ENCODE data around the gene MRFAP1L1. TPM values are rescaled to one million over a fixed set of nuclear protein-coding genes. Genes with fewer than 3 reads are reported as not detected.
"Not testable (repeated sequence)": the region's sequence is repeated elsewhere in the genome, so short reads cannot be mapped to it uniquely, and the experiment has no call there.

Gene MRFAP1L1
- 56.0 TPM for total RNA-seq
- polyA plus RNA-seq = 73.1 TPM

GRCh38 chr4:6709230-6710114, at the start of gene MRFAP1L1:
TSS of gene MRFAP1L1 (minus strand) at chr4:6709865. CDS start at chr4:6709629, 236 bp downstream.
- Histone ChIP-seq H3K4me1 (ENCODE audit: insufficient read depth) (peaks cover 2% of the 10 kb centered on the region), H3K36me3 (ENCODE audit: insufficient read depth) (no peaks in the 10 kb centered on the region)
- under 1% methylated on average over 72 of the region's 72 CpGs for WGBS

GRCh38 chr4:6758728-6759127, 49.1 kb upstream of the MRFAP1L1 start:
- Histone ChIP-seq H3K4me3 (ENCODE audit: low read depth, low read length) (no peak overlapping the region), H3K27ac (ENCODE audit: low read depth) (no peak overlapping the region), H3K36me3 (ENCODE audit: insufficient read depth) (no peaks in the 10 kb centered on the region), H3K4me1 (ENCODE audit: insufficient read depth) (no peaks in the 10 kb centered on the region)
- DNase-seq (ENCODE audit: extremely low spot score) = no peak
- WGBS = 63% methylated on average over 4 of the region's 4 CpGs

More at GRCh38 chr4:6709230-6710114, at the start of gene MRFAP1L1:
- Histone ChIP-seq H3K27ac (ENCODE audit: low read depth) (peak within 1 kb of the TSS; percentile 88), H3K4me3 (ENCODE audit: low read depth, low read length) (peak within 1 kb of the TSS; percentile 69)
- peak; percentile 91 for DNase-seq (ENCODE audit: extremely low spot score)

GRCh38 chr4:6756345-6756744, 46.7 kb upstream of the MRFAP1L1 start:
- not testable (repeated sequence) for H3K4me3 ChIP-seq (ENCODE audit: low read depth, low read length); H3K36me3 ChIP-seq (ENCODE audit: insufficient read depth); H3K27ac ChIP-seq (ENCODE audit: low read depth); H3K4me1 ChIP-seq (ENCODE audit: insufficient read depth); DNase-seq (ENCODE audit: extremely low spot score)
- 67% methylated on average over 2 of the region's 6 CpGs for WGBS

- no peak overlapping the region for H3K27ac ChIP-seq (ENCODE audit: low read depth)
- H3K4me3 ChIP-seq (ENCODE audit: low read depth, low read length) = no peak overlapping the region
- H3K4me1 ChIP-seq (ENCODE audit: insufficient read depth) = no peaks in the 10 kb centered on the region
- no peak for DNase-seq (ENCODE audit: extremely low spot score)
- 80% methylated on average over 5 of the region's 5 CpGs for WGBS
- no peaks in the 10 kb centered on the region for H3K36me3 ChIP-seq (ENCODE audit: insufficient read depth)
Observed at GRCh38 chr4:6755088-6755753, 45.6 kb upstream of the MRFAP1L1 start.

GRCh38 chr4:6754481-6755087, 44.9 kb upstream of the MRFAP1L1 start:
- Histone ChIP-seq H3K27ac (ENCODE audit: low read depth) (no peak overlapping the region), H3K36me3 (ENCODE audit: insufficient read depth) (no peaks in the 10 kb centered on the region), H3K4me3 (ENCODE audit: low read depth, low read length) (no peak overlapping the region), H3K4me1 (ENCODE audit: insufficient read depth) (no peaks in the 10 kb centered on the region)
- no peak for DNase-seq (ENCODE audit: extremely low spot score)
- WGBS = 92% methylated on average over 3 of the region's 3 CpGs

- no peaks in the 10 kb centered on the region for H3K36me3 ChIP-seq (ENCODE audit: insufficient read depth)
- H3K4me3 ChIP-seq (ENCODE audit: low read depth, low read length) = no peak overlapping the region
- H3K27ac ChIP-seq (ENCODE audit: low read depth) = no peak overlapping the region
- DNase-seq (ENCODE audit: extremely low spot score) = no peak
- no peaks in the 10 kb centered on the region for H3K4me1 ChIP-seq (ENCODE audit: insufficient read depth)
- 91% methylated on average over 9 of the region's 9 CpGs for WGBS
Observed at GRCh38 chr4:6753891-6754290, 44.2 kb upstream of the MRFAP1L1 start.

- no peak for DNase-seq (ENCODE audit: extremely low spot score)
- no peaks in the 10 kb centered on the region for H3K4me1 ChIP-seq (ENCODE audit: insufficient read depth)
- no peaks in the 10 kb centered on the region for H3K36me3 ChIP-seq (ENCODE audit: insufficient read depth)
- no peak overlapping the region for H3K27ac ChIP-seq (ENCODE audit: low read depth)
- WGBS = 74% methylated on average over 18 of the region's 18 CpGs
- no peak overlapping the region for H3K4me3 ChIP-seq (ENCODE audit: low read depth, low read length)
Observed at GRCh38 chr4:6753103-6753560, 43.5 kb upstream of the MRFAP1L1 start.

- Histone ChIP-seq H3K27ac (ENCODE audit: low read depth) (no peak overlapping the region), H3K4me1 (ENCODE audit: insufficient read depth) (no peaks in the 10 kb centered on the region), H3K4me3 (ENCODE audit: low read depth, low read length) (no peak overlapping the region), H3K36me3 (ENCODE audit: insufficient read depth) (no peaks in the 10 kb centered on the region)
- no peak for DNase-seq (ENCODE audit: extremely low spot score)
- WGBS = 91% methylated on average over 6 of the region's 6 CpGs
Observed at GRCh38 chr4:6752486-6752829, 42.8 kb upstream of the MRFAP1L1 start.

- Histone ChIP-seq H3K36me3 (ENCODE audit: insufficient read depth) (no peaks in the 10 kb centered on the region), H3K4me3 (ENCODE audit: low read depth, low read length) (no peak overlapping the region), H3K27ac (ENCODE audit: low read depth) (no peak overlapping the region), H3K4me1 (ENCODE audit: insufficient read depth) (no peaks in the 10 kb centered on the region)
- 66% methylated on average over 18 of the region's 18 CpGs for WGBS
- DNase-seq (ENCODE audit: extremely low spot score) = no peak
Observed at GRCh38 chr4:6751611-6752485, 42.2 kb upstream of the MRFAP1L1 start.

GRCh38 chr4:6750286-6751221, 40.9 kb upstream of the MRFAP1L1 start:
- WGBS = 84% methylated on average over 23 of the region's 23 CpGs
- Histone ChIP-seq H3K4me1 (ENCODE audit: insufficient read depth) (no peaks in the 10 kb centered on the region), H3K4me3 (ENCODE audit: low read depth, low read length) (no peak overlapping the region), H3K27ac (ENCODE audit: low read depth) (peak overlapping the region; percentile 30), H3K36me3 (ENCODE audit: insufficient read depth) (no peaks in the 10 kb centered on the region)
- no peak for DNase-seq (ENCODE audit: extremely low spot score)

- WGBS = 46% methylated on average over 25 of the region's 25 CpGs
- no peaks in the 10 kb centered on the region for H3K36me3 ChIP-seq (ENCODE audit: insufficient read depth)
- H3K4me1 ChIP-seq (ENCODE audit: insufficient read depth) = no peaks in the 10 kb centered on the region
- no peak for DNase-seq (ENCODE audit: extremely low spot score)
- peak overlapping the region; percentile 13 for H3K27ac ChIP-seq (ENCODE audit: low read depth)
- no peak overlapping the region for H3K4me3 ChIP-seq (ENCODE audit: low read depth, low read length)
Observed at GRCh38 chr4:6749340-6750171, 39.9 kb upstream of the MRFAP1L1 start.

GRCh38 chr4:6748286-6748685, 38.6 kb upstream of the MRFAP1L1 start:
- WGBS = 90% methylated on average over 9 of the region's 9 CpGs
- Histone ChIP-seq H3K27ac (ENCODE audit: low read depth) (no peak overlapping the region), H3K36me3 (ENCODE audit: insufficient read depth) (no peaks in the 10 kb centered on the region), H3K4me1 (ENCODE audit: insufficient read depth) (no peaks in the 10 kb centered on the region), H3K4me3 (ENCODE audit: low read depth, low read length) (no peak overlapping the region)
- DNase-seq (ENCODE audit: extremely low spot score) = no peak
